Hematopoietic multipotent progenitor cell treated with erythropoietin and hydrocortisone succinate and interleukin-3 and kit ligand, for 17 days (in vitro differentiated cells): ENCODE results near the gene JMJD1C.
"Not testable (repeated sequence)": the region's sequence is repeated elsewhere in the genome, so short reads cannot be mapped to it uniquely, and the experiment has no call there.

ENCODE experiments used
- DNase-seq: peaks from one replicate; pipeline ENCODE4 v3.0.0-alpha.2; 2015; ENCODE audit warnings: low spot score

Gene JMJD1C

DNA sequence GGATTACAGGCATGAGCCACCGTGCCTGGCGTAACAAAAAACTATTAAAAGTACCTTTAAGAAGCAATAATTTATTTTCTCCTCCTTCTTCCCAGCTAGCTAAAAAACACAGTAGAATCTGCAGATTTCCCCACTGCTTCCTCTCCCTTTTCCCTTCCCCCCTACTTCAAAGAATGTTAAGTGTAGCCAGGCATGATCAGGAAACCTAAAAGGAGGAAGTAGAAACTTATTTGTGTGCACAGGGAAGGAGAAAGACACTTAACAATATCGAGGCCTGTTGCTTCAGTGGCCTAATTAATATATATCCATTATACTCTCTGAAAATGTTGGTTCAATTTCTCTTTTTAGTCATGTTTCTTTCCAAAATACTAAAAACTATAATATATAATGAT is 204.9 kb downstream of the JMJD1C start:
- DNase-seq: no peak

DNA sequence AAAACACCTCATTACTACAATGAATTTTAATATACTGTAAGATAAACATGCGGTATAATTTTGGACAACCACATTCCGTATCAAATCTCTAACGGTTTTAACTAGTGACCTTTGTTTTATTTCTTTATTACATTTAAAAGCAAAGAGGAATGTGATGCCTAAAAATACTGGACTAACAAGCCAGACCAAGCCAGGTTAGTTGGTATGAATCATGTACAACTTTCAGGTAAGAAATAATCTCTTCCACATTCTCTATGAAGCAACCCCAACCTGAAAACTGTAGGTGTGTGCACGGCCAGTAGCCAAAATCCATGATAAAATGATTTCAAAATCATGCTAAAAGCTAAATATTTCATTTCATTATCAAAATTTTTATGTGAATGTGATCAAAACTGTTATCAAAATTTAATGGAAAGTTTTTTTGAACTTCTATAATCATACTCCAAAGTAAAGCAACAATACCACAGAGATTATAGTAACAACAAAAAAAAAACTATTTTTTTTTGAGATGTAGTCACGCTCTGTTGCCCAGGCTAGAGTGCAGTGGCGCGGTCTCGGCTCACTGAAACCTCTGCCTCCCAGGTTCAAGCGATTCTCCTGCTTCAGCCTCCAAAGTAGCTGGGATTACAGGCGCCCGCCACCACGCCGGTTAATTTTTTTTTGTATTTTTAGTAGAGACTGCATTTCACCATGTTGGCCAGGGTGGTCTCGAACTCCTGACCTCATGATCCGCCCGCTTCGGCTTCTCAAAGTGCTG is 205.5 kb downstream of the JMJD1C start:
- no peak for DNase-seq

DNA sequence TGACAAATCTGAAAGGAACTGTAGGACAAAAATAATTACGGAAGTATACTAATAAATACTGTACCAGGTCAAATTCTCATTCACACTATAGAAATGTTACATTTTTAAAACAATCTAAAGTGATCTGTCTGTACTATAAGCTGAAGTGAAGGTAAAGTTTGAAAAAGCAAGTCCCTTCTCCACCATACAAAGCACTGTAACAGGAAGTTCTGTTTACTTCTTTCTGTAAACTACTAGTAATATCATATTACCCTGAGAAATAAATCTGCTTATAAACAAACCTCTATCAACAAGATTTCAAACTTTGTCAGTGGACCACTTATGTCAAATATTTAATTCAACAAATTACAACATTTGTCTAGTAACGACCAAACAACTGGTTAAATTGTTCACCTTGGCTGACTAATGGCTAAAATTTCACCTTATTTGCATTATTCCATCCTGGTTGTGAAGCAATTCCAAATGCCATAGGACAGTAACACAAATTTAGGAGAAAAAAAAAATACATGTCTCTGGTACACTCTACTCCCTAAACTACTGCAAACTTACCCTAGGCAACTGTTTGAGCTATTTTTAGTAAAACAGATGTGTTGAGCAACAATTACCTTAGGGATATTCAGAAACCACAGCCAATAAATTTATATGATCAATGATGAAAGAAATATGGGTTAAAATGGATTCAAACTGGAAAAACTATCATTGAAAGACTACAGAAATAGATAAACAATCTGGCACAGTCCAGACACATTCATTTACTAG is 206.7 kb downstream of the JMJD1C start:
- DNase-seq: no peak

DNA sequence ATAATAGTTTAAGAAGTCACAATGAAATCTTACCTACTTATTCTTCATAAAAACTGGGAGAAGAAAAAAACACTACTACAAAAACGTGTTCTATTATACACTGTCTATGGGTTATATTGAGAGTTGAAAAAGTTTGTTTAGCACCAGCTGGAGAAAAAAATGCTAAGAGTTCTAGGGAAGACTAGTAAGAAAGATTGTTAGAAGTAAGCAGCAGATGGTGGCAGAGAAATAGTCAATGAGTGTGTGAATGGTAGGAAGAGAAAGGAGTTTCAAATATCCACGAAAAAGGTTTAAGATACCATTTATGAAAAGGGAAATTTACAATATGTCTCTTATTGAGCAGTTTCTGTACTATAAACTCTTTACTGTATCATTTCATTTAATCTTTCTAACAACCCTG is 208.0 kb downstream of the JMJD1C start:
- no peak for DNase-seq

DNA sequence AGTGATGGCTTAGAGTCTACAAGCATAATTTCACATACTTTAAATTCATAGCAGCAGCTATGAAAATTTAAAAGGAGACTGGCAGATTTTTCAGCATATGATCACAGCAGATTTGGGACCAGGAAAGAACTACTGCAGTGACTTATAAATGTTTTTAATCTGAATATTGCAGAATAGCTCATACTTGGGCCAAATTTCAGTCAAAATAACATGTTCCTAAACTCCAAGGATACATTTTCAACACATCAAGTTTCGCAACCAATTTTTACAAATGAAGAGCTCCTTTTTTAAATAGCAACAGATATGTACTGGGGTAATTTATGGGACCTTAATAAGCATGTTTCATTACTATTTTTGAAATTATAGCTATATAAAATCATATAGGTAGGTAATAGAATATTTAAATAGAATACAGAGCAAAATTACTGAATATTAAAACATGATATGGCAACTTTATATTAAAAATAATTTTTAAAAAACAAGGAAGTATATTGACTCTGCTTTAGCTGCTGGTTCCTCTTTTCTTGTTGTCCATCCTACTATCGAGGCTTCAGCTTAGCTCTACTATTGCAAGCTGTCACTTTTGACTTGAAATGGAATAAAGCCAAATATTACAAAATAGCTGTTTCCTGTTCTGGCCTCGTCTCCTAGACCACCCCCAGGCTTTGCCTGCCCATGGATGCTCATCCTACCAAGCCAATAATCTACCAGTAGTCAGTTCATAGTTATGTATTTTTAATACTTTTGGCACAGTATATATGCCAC is 209.6 kb downstream of the JMJD1C start:
- DNase-seq: no peak

DNA sequence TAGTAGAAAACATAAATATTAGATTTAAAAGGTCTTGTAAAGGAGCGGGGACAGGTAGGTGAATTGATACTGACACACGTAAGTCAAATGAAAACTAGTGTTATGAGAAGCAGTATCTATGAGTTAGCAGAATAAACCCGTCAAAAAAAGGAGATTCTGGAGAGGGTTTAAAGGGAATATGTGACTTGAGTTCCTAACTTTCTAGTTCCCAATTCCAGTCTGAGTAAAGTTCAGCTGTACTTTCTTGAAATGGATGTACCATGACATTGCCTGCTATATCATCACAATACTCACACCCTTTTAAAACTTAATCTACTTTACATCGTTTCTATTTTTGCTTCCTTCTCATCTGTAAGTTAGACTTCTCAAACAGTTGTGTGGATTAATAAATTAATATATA is 210.5 kb downstream of the JMJD1C start:
- no peak for DNase-seq

DNA sequence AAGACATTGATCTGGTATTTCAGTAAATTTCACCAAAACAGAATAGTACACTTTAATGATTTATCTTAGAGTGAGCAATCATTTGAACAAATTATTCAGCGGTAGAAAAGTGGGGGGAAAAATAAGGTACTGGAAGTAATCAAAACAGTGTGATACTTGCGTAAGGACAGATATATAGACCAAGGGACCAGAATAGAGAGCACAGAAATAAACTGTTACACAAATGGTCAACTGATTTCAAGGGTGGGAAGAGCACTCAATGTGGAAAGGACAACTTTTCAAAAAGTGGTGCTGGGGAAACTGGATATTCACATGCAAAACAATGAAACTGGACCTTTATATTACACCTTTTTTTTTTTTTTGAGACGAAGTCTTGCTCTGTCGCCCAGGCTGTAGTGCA is 212.7 kb downstream of the JMJD1C start:
- no peak for DNase-seq

DNA sequence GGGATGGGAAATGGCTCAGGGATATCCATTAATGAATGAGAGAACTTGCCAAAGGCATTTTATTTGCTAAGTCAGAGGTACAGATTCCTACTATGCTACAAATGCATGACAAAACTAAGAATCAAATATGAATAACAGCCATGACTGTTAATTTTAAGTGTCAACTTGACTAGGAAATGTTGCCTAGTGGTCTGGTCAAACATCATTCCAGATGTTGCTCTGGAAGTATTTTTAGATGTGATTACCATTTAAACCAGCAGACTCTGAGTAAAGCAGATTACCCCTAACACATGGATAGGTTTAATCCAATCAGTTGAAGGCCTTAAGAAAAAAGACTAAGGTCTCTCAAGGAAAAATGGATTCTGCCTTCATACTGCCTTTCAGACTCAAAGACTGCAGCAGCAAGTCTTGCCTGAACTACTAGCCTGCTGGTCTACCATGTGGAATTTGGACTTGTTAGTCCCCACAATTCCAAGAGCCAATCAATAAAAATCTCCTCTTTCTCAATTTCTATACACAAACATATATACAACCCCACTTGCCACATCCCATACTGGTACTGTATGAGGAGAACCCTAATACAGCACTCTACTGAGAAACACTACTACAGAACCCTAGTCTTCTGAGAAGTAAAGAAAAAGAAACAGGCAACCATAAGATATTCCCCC is 213.5 kb downstream of the JMJD1C start:
- DNase-seq: no peak

DNA sequence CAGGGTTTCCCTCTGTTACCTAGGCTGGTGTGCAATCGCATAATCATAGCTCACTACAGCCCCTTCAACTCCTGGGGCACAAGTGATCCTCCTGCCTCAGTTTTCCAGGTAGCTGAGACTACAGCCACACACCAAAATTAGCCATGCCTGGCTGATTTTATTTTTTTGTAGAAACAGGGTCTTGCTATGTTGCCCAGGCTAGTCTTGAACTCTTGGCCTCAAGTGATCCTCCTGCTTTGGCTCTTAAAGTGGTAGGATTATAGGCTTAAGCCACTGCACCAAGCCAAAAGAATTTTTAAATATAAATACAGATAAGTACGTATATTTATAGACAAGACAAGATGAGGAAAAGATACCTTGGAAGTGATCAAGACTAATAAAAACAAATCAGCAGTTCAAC is 215.7 kb downstream of the JMJD1C start:
- DNase-seq: no peak

DNA sequence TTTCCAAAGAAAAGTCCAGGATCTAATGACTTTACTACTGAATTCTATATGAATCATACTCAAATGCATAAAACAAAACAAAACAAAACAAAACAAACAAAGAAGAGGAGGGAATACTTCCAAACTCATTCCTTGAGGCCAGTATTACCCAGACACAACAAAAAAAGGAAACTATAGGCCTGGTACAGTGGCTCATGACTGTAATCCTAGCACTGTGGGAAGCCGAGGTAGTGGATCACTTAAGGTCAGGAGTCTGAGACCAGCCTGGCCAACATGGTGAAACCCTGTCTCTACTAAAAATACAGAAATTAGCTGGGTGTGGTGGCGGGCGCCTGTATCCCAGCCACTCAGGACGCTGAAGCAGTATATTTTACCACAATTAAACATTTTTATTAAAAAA is 218.0 kb downstream of the JMJD1C start:
- DNase-seq: no peak

DNA sequence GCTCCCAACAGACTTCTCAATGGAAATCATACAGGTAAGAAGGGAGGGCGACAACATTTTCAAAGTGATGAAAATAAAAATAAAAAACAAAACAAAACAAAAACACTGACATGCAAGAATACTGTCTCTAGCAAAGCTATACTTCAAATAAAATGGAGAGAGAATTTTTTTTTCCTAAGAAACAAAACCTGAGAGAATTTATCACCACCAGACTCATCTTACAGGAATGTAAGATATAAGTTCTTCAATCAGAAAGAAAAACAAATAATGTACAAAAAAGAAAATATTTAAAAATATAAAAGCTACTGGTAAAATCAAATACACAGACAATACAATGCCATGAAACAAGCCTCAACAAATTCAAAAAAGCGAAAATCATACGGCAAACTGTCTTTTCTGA is 219.4 kb downstream of the JMJD1C start:
- no peak for DNase-seq

DNA sequence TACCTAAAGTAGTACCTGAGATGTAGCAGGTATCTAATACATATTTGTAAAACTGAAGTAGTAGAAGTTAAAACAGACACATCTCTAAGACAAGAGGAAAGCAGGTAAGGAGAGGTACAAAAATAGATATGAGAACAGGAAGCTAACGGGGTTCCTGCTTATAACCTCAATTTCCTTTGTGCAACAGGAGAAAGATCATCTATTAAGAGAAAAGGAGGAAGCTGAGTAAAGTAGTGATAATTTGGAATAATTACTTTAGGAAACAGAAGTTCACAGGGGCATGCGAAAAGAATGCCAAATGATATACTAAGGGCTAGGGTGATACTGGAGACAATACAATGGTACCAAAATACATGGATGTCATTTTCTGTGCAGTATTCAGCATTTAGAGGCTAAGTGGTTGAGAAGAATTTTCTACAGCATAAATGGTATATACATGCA is 223.9 kb downstream of the JMJD1C start:
- DNase-seq: no peak

DNA sequence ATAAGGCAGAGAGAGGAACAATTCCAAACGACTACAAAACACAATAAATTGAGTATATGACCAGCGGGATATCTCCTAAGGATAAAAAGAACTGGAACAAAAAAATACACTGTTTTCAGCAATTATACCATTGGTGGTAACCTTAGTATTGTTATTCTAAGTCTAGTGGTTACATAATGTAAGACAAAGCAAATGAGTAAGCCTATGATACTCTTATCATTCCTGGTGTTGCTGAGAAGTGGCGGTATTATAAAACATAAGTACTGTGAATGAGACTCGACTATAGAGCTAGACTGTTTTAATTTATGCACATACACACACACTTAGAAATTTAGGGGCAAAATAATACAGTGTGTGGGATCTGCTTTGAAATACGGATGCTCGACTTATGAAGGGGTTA is 225.0 kb downstream of the JMJD1C start:
- no peak for DNase-seq

DNA sequence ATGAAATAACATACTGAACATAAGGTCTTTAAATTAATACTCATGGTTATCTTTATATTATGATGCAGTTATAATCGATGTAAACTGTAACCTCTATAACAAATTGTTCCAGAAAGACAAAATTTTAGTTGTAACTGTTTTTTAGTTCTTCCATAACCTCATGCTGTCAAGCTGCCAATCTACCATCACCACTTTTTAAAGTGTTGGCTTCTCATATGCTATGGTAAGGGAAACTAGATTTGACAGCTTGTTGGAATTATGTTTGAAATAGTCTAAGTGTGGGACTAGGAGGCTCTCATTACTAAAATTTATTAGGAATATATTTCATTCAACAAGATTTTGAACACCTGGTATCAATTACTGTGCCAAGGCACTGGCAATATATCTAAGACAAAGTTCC is 227.3 kb downstream of the JMJD1C start:
- DNase-seq: no peak

DNA sequence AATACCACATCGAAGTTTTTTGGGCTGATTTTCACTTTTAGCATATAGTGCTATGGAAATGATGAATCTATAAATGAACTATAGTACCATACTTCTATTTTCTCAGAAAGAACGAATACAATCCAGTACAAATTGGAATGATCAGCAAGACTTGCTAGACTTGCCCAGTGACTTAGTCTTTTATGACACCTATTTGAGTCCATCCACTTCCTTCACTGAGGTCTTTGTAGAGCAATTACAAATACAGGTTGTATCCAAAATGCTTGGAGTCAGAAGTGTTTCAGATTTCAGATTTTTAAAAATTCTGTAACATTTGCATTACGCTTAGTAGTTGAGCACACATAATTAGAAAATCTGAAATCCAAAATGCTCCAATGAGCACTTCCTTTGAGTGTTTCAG is 228.4 kb downstream of the JMJD1C start:
- no peak for DNase-seq

DNA sequence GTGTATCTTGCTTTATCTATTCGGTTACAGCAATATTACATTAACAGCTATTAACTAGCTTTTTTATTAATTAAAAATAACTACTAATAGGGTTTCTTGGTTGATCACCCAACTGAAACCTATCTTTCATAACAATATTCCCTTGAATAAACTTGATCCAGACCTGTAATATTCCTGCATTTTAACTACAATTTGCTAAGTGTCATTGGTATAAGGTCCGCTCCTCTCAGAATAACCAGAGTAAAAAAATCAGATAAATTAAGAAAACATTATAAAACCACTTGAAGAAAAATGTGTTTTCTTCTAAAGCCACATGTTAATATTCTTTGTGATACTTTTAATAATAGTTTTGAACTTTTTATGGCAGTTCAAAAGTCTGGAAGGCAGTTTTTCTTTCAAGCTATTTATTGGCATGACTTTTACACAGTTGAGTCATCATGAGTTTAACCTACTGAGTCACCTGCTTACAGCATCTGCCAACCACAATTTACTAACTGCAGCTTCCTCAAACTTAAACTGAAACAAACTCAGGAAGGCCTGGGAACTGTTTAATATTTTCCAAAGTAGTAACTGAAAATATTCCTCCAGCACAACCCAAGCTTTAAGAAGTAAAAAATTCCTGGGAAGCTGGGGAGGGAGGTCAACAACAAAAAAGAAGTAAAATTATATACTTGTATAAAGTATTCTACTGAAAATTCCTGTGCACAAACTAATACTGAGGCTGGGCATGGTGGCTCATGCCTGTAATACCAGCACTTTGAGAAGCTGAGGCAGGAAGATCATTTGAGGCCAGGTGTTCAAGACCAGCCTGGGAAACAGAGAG is 229.5 kb downstream of the JMJD1C start:
- DNase-seq: peak; percentile 89

DNA sequence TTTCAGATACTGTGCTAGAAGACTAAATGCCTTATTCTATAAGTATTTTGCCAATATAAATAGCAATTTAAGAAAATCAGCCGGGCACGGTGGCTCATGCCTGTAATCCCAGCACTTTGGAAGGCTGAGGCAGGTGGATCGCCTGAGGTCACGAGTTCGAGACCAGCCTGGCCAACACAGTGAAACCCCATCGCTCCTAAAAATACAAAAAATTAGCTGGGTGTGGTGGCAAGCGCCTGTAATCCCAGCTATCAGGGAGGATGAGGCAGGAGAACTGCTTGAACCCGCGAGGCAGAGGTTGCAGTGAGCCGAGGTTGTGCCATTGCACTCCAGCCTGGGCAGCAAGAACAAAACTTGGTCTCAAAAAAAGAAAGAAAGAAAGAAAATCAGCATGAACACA is 230.6 kb downstream of the JMJD1C start:
- not testable (repeated sequence) for DNase-seq

DNA sequence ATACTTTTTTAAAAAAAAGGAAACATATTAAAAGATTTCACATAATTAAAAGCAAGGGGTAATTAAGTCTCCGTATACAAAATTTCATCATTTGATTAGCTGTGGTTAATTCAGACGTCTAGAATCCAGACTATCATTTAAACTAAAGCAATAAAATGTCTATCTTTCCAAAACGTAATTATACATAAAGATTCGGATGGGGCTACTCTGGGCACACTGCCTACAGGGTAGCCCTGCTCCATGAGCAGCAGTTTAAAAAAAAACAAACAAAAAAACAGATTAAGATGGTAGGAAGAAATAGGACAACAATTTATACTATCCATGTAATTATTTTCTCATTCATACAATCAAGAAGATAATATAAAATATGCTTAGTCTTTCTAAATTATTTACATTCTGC is 236.6 kb downstream of the JMJD1C start:
- DNase-seq: no peak

DNA sequence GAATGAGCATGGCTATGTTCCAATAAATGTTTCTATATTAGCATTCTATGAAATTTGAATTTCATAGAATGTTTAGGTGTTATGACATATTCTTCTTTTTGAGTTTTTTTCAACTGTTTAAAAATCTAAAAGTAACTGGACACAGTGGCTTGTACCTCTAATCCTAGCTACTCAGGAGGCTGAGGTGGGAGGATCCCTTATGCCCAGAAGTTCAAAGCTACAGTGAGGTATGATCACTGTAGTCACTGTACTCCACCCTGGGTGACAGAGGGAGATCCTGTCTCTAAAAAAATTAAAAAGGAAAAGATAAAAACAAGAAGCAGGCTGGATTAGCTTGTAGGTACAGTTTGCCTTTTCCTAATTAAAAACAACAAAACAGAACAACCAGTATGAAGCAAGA is 237.5 kb downstream of the JMJD1C start:
- peak; percentile 49 for DNase-seq

DNA sequence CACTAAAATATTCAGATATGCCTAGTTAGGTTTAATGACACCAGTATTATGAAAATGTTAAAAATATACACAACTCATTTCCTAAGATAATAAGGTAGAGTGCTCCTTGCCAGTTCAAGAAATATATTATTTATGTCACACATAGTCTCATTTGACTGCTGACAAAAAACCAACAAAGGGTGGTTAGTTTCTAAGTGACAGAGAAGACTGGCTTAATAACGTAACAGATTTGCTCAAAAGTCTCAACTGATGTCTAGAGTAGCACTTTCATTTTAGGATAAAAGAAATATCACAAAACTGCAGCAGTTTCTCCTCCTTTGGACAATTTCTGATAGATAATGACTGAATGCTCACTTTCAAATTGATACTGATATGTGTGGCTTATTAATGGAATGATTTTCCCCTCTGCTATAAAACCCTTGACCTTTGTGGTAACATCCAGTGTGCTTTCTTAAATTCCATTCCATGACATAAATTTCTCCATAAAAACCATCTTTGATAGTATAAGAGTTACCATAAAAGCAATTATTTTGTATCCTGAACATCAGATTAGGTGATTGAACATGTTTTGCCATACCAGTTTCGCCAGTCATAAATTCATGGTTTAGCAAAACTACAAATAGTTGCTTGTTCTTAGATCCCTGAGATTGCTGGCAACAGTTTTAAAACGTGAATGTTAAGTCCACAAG is 238.4 kb downstream of the JMJD1C start:
- no peak for DNase-seq

DNA sequence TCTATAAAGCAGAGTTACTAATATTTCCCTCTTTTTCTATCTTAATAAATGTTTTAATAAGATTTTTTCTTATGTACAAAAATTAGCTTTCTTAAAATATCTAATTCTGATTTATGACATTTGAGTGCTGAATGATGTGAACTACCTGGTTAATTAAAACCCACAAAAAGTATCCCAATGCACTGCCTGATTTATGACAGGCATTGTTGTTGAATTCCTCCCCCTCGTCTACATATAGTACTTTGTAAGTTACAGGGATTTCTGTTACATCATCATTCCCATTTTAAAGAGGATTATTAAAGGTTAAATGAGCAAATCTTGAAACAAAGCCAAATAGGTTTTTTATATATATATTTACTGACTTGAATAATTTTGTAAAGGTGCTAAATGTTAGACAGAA is 241.5 kb downstream of the JMJD1C start:
- DNase-seq: no peak
